HG03432 (cell line): ENCODE measurements around the gene CLEC10A.

Experiments used
- ATAC-seq: cut with Tn5 transposase; IDR thresholded peaks from one replicate; pipeline ENCODE4 v1.9.1; 2021; ENCODE audit warnings: mild to moderate bottlenecking, moderate library complexity; ENCODE audit not compliant: unreplicated experiment

The CLEC10A gene

GRCh38 chr17:7042501-7043181, 37.4 kb downstream of the CLEC10A start:
- ATAC-seq = no peak

DNA sequence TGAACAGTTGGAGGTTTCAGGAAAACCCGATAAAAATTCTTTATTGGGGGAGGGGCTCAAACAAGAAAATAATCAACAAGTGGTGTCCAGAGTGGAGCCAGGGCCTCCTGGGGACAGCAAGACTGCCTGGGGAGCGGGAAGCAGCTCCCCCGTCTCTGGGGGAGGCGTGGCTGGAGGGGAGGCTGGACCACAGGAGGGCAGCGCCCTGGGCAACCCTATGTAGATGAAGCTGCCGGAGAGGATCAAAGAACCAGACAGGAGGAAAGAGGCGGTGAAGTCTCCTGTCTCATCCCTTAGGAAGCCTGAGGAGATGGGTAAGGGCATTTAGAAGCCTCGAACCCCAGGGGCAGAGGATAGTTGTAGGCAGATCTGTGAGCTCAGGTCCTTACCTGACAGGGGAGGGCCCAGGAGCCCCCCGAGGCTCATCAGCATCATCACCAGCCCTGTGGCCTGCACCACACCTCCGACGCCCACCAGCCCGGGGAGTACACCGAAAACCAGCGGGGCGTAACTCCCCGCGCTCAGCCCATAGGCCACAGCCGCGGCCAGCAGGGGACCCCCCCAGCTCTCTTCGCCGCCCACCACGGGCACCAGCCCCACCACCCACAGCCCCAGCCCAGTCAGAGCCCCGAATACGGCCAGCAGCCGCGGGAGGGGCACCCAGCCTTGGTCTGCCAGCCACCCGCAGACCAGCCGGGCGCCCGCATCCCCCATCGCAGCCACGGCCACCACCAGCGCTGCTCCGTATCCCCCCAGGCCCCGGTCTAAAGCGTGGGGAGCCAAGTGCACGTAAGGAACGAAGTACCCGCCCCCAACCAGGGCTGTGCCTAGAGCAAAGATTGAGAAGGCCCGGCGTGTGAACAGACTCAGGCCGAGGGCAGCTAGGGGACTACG, 38.2 kb downstream of the CLEC10A start:
- no peak for ATAC-seq

DNA sequence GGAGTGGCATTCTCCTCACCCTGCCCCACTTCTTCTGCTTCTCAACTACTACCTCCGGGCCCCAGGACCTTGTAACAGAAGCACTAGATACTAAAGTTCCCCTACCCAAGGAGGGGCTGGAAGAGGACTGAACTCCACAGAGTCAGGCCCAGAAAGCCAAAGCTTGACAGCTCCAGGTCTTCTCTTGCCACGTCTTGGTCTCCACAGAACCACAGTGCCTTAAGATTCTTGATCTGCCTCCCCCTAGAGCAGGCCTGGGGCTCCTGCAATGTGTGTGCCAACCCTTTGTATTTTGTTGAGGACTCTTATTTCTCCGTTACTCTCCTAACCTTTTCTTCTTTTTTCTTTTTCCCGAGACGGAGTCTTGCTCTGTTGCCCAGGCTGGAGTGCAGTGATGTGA, 40.2 kb downstream of the CLEC10A start:
- ATAC-seq = no peak

GRCh38 chr17:7038025-7038862, 41.8 kb downstream of the CLEC10A start:
- ATAC-seq = no peak

GRCh38 chr17:7035591-7036368, 44.3 kb downstream of the CLEC10A start, which contains the start of gene SLC16A13:
Gene SLC16A13 (plus strand): TSS chr17:7036015. CDS start chr17:7036383, 368 bp downstream.
- ATAC-seq = peak; percentile 87

- peak; percentile 18 for ATAC-seq
These were observed 45.0 kb downstream of the CLEC10A start for GRCh38 chr17:7034955-7035590.

DNA sequence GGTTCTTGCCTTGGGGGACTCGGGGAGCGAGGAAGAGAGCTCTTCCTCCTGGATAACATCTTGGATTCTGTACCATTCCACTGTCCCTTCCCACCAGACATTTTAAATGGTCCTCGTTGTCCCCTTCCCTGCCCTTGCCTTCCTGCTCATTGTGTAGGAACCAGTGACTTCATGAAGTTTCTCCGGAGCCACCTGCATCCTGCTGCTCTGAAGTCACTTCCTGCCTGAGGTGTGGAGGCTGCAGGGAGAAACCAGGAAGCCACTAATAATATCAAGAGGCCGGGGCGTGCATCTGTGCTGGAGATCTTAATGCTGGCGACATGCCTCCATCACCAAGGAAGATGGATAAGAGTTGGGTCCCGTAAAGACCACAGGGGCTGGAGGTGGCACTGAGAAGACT, 50.4 kb downstream of the CLEC10A start:
- no peak for ATAC-seq

- ATAC-seq = no peak
These were observed 51.0 kb downstream of the CLEC10A start for GRCh38 chr17:7029096-7029495.

- no peak for ATAC-seq
These were observed 52.7 kb downstream of the CLEC10A start for GRCh38 chr17:7027335-7027734.

DNA sequence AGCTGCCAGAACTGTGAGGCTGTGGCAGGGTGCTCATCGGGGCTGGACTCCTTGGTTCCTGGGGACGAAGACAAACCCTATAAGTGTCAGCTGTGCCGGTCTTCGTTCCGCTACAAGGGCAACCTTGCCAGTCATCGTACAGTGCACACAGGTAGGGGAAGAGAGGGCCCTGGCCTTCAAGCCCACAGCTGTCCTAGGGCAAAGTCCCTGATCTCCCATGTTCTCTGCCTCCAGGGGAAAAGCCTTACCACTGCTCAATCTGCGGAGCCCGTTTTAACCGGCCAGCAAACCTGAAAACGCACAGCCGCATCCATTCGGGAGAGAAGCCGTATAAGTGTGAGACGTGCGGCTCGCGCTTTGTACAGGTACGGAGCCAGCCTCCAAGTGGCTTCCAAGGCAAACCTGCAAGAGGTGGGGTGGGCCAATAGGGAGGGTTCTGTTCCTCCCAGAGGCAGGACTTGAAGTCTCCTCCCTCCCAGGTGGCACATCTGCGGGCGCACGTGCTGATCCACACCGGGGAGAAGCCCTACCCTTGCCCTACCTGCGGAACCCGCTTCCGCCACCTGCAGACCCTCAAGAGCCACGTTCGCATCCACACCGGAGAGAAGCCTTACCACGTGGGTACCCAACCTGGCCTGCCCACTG, 53.5 kb downstream of the CLEC10A start:
- no peak for ATAC-seq

- ATAC-seq = no peak
These were observed 54.8 kb downstream of the CLEC10A start for GRCh38 chr17:7025245-7025644.
